K562 (cell line): ENCODE results near the gene SIRT4. TPM values are rescaled to one million over a fixed set of nuclear protein-coding genes. Genes with fewer than 3 reads are reported as not detected.

Experiments
- ARID3B ChIP-seq: fragments of 250-450 bp; sonication (Bioruptor Pico); IDR thresholded peaks from 2 replicates; pipeline ENCODE4 v1.4.0; 2020; ENCODE audit warnings: borderline replicate concordance
- CBX2 ChIP-seq: fragments of 200-600 bp; sonication (generic); IDR thresholded peaks from one replicate; pipeline ENCODE4 v1.6.1; 2012; ENCODE audit warnings: mild to moderate bottlenecking, low read length, inconsistent platforms; ENCODE audit not compliant: insufficient read depth, poor library complexity, severe bottlenecking
- EGR1 ChIP-seq: fragments of 450-650 bp; conservative IDR thresholded peaks from 2 replicates; pipeline ENCODE4 v1.6.1; 2017; ENCODE audit warnings: mild to moderate bottlenecking
- ESRRA ChIP-seq: fragments of 450-650 bp; IDR thresholded peaks from 2 replicates; pipeline ENCODE4 v1.6.1; 2014; ENCODE audit warnings: low read depth, mild to moderate bottlenecking, moderate library complexity, borderline replicate concordance
- IRF9 ChIP-seq: fragments of 450-650 bp; IDR thresholded peaks from 2 replicates; pipeline ENCODE4 v1.6.1; 2016; ENCODE audit warnings: missing biosample characterization, missing genetic modification characterization
- KDM4B ChIP-seq, 2 experiments: fragments of 450-650 bp in 1 of 2; sonication (generic) in 1 of 2; IDR thresholded peaks; 2 replicates each; pipeline ENCODE4 v1.6.1; 2016 to 2017; ENCODE audit warnings: borderline replicate concordance in 2 of 2, antibody characterized with exemption in 1 of 2, low read depth in 1 of 2, mild to moderate bottlenecking in 1 of 2
- MAZ ChIP-seq, 2 experiments: fragments of 450-650 bp in 1 of 2; sonication (generic) in 1 of 2; formaldehyde crosslinking; IDR thresholded peaks in 1 of 2; conservative IDR thresholded peaks in 1 of 2; 2 replicates each; pipeline versions ENCODE4 v1.4.0 to v1.5.0; 2020; ENCODE audit warnings: mild to moderate bottlenecking in 1 of 2, missing genetic modification reagents in 1 of 2
- NKRF ChIP-seq: fragments of 450-650 bp; IDR thresholded peaks from 2 replicates; pipeline ENCODE4 v1.6.1; 2016; ENCODE audit warnings: borderline replicate concordance
- NR4A1 ChIP-seq, 2 experiments: fragments of 250-450 bp in 1 of 2; fragments of 450-650 bp in 1 of 2; sonication (Bioruptor Pico) in 1 of 2; IDR thresholded peaks; 2 replicates each; pipeline versions ENCODE4 v1.4.0 to v1.6.1; 2016 to 2020; ENCODE audit warnings: mild to moderate bottlenecking in 2 of 2, missing compliant biosample characterization in 1 of 2, missing genetic modification characterization in 1 of 2, moderate library complexity in 1 of 2
- POLR2B ChIP-seq: fragments of 450-650 bp; IDR thresholded peaks from 2 replicates; pipeline ENCODE4 v1.6.1; 2018; ENCODE audit warnings: low read depth; ENCODE audit not compliant: partially characterized antibody
- POLR2H ChIP-seq: IDR thresholded peaks from 2 replicates; pipeline ENCODE4 v1.6.1; 2016; ENCODE audit warnings: missing genetic modification characterization, low read depth, mild to moderate bottlenecking, control low read depth, missing compliant biosample characterization, moderate library complexity
- PYGO2 ChIP-seq: fragments of 450-650 bp; IDR thresholded peaks from 2 replicates; pipeline ENCODE4 v1.6.1; 2016; ENCODE audit warnings: mild to moderate bottlenecking, missing genetic modification characterization, moderate library complexity, missing compliant biosample characterization
- SMAD4 ChIP-seq: fragments of 250-450 bp; sonication (Bioruptor Pico); conservative IDR thresholded peaks from 2 replicates; pipeline ENCODE4 v1.8.0; 2021; ENCODE audit warnings: inconsistent platforms, mild to moderate bottlenecking, moderate library complexity
- TGIF2 ChIP-seq: sonication (generic); formaldehyde crosslinking; IDR thresholded peaks from 2 replicates; pipeline ENCODE4 v1.8.1; 2022; ENCODE audit warnings: mild to moderate bottlenecking, missing genetic modification reagents, moderate library complexity
- ZNF280A ChIP-seq: fragments of 450-650 bp; IDR thresholded peaks from 2 replicates; pipeline ENCODE4 v1.6.1; 2018; ENCODE audit warnings: mild to moderate bottlenecking, low read depth; ENCODE audit not compliant: partially characterized antibody
- ZNF395 ChIP-seq: fragments of 200-800 bp; sonication (Bioruptor generic); IDR thresholded peaks from 2 replicates; pipeline ENCODE4 v1.6.1; 2017; ENCODE audit warnings: missing genetic modification characterization, missing compliant biosample characterization
- ZNF79 ChIP-seq: fragments of 250-450 bp; sonication (Bioruptor Pico); IDR thresholded peaks from 2 replicates; pipeline ENCODE4 v1.4.0; 2020; ENCODE audit warnings: low read depth, mild to moderate bottlenecking, moderate library complexity
- polyA plus RNA-seq, 8 experiments: library from polyadenylated mRNA; depleted of rRNA in 4 of 8; stranded (reverse) in 5 of 8; unstranded in 3 of 8; fragments of >200 nt; fragmentation: Nextera tagmentation in 2 of 8; fragmentation: Illumina TruSeq in 1 of 8; extraction: Ambion mirVana in 2 of 8; extraction: Trizol in 1 of 8; gene quantifications; 2 replicates each; pipeline versions ENCODE4 v1.2.1 to v1.2.3, GENCODE V29; 2011 to 2014; ENCODE audit warnings: inconsistent platforms in 1 of 8, missing spikeins in 1 of 8
- total RNA-seq, 7 experiments: library from RNA; depleted of rRNA in 6 of 7; stranded (reverse); fragments of >200 nt in 6 of 7; fragmentation: Illumina TruSeq in 2 of 7; extraction: Trizol in 2 of 7; gene quantifications; 2 replicates each; pipeline versions ENCODE4 v1.2.1 to v1.2.3, GENCODE V29; 2011 to 2021; ENCODE audit warnings: low replicate concordance in 1 of 7

The SIRT4 gene
- total and polyA plus RNA-seq, 9 of the 15 experiments (the other 6 are each of a cell fraction or from before 2014, with no cell fraction given), result 0.86 to 5.2 (median 2.4) TPM

GRCh38 chr12:120265473-120266179 is 36.5 kb upstream of the SIRT4 start, which contains the start of gene PXN (continued):
- no peak for TF ChIP-seq POLR2B
- no peak for TF ChIP-seq IRF9 (tag)
- TF ChIP-seq CBX2, result no peak
- TF ChIP-seq SMAD4, result no peak
- TF ChIP-seq TGIF2, result no peak
- peak in 1 of 2 experiments; percentile 54; a peak in 1 of 4 replicates for TF ChIP-seq MAZ (CRISPR knock-in tag; conservative IDR thresholded peaks at IDR 0.05 in 1 of 2, IDR thresholded peaks at IDR 0.05 in 1 of 2)
- peak; percentile 94 for TF ChIP-seq ZNF395 (CRISPR knock-in tag)
- TF ChIP-seq KDM4B (IDR thresholded peaks at IDR 0.05; ENCODE audit: borderline replicate concordance in 2 of 2, low read depth in 1 of 2), result no peak
- TF ChIP-seq NKRF, result no peak
- TF ChIP-seq PYGO2, result no peak
- TF ChIP-seq ZNF280A, result no peak
- peak; percentile 83 for TF ChIP-seq ESRRA
- TF ChIP-seq NR4A1 (CRISPR knock-in tag; IDR thresholded peaks at IDR 0.05), result 0 out of 2 replicates have a peak, but pooled peaks have one; percentile 20
- TF ChIP-seq NR4A1 (tag; IDR thresholded peaks at IDR 0.05), result no peak
- no peak for TF ChIP-seq ARID3B
- peak; percentile 87 for TF ChIP-seq EGR1
- TF ChIP-seq POLR2H, result no peak
- no peak for TF ChIP-seq ZNF79 (CRISPR knock-in tag)
